Skeletal muscle satellite cell (primary cell): Measurements from ENCODE around the gene COMT.

Source experiments
- H3K27me3 ChIP-seq: 2 replicates; pipeline ENCODE4 v1.7.0; 2013; ENCODE audit warnings: low read length; ENCODE audit not compliant: control insufficient read depth, insufficient read depth
- H3K36me3 ChIP-seq: 2 replicates; pipeline ENCODE4 v1.7.0; 2013; ENCODE audit warnings: mild to moderate bottlenecking, control low read depth, low read length; ENCODE audit not compliant: insufficient read depth
- H3K4me1 ChIP-seq: 2 replicates; pipeline ENCODE4 v1.7.0; 2013; ENCODE audit warnings: low read length; ENCODE audit not compliant: control insufficient read depth, insufficient read depth
- H3K4me2 ChIP-seq: 2 replicates; pipeline ENCODE4 v1.7.0; 2013; ENCODE audit warnings: mild to moderate bottlenecking, low read length
- H3K4me3 ChIP-seq: 2 replicates; pipeline ENCODE4 v1.7.0; 2013; ENCODE audit warnings: low read length
- H3K9ac ChIP-seq: 2 replicates; pipeline ENCODE4 v1.7.0; 2013; ENCODE audit warnings: mild to moderate bottlenecking, low read depth, low read length, moderate library complexity
- H3K9me3 ChIP-seq: replicated peaks from 2 replicates; pipeline ENCODE4 v1.7.0; 2013; ENCODE audit warnings: mild to moderate bottlenecking, control low read depth, low read length

The COMT gene

DNA sequence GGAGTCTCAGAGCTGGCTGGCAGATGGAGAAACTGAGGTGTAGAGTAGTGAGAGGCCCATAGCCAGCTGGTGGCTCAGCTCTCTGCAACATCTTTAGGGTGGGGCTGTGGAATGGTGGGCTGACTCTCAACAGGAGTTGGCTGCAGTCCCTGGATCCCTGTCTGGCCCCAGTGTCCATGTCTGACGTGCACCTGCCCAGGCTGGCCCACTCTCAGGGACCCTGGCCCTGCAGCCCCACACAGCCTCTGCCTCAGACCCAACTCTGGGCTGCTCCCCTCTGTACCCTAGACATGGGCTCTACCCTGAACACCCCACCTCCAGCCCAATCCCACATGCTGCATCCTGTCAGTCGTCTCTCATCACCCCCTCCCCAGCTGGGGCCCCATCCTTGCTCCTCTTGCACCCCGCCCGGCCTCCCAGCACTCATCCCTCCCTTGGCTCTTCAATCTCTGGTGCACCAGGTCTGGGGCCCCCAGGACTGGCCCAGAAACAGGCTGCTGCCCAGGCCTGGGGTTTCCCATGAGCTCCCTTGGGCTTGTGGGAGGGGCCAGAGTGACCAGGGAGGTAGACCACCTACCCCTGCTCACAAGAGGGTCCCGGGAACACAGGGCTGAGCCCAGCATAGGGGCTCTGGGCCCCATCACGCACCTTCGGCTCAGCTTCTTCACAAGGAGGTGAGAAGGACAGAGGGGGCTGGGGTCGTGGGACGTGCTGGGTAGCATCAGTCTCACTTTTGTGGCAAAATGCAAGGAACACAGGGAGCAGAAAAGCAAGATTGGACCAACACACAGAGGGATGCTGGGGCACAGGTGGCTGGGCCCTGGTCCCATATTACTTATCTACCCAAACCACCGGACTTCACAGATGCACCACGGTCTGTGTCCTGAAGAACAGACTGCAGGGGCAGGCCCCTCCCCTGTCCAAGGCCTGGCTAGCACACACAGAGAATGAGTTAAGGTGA, 43.6 kb downstream of the COMT start:
- Histone ChIP-seq H3K27me3 (no peaks in the 10 kb centered on the region), H3K4me2 (no peak overlapping the region), H3K4me1 (peaks cover 24% of the 10 kb centered on the region), H3K36me3 (no peaks in the 10 kb centered on the region), H3K9me3 (no peaks in the 10 kb centered on the region), H3K4me3 (no peak overlapping the region), H3K9ac (no peak overlapping the region)

- Histone ChIP-seq H3K4me3 (peak overlapping the region; percentile 86), H3K4me1 (peaks cover 30% of the 10 kb centered on the region), H3K27me3 (no peaks in the 10 kb centered on the region), H3K36me3 (no peaks in the 10 kb centered on the region), H3K9me3 (no peaks in the 10 kb centered on the region), H3K4me2 (peak overlapping the region; percentile 100), H3K9ac (peak overlapping the region; percentile 85)
Observed at GRCh38 chr22:19986011-19986409, 44.4 kb downstream of the COMT start.

GRCh38 chr22:19986410-19987341, 45.1 kb downstream of the COMT start:
- H3K4me2 ChIP-seq, result peak overlapping the region; percentile 100
- H3K9ac ChIP-seq, result peak overlapping the region; percentile 85
- no peaks in the 10 kb centered on the region for H3K9me3 ChIP-seq
- H3K4me3 ChIP-seq, result peak overlapping the region; percentile 86
- H3K36me3 ChIP-seq, result no peaks in the 10 kb centered on the region
- H3K4me1 ChIP-seq, result peaks cover 37% of the 10 kb centered on the region
- no peaks in the 10 kb centered on the region for H3K27me3 ChIP-seq

DNA sequence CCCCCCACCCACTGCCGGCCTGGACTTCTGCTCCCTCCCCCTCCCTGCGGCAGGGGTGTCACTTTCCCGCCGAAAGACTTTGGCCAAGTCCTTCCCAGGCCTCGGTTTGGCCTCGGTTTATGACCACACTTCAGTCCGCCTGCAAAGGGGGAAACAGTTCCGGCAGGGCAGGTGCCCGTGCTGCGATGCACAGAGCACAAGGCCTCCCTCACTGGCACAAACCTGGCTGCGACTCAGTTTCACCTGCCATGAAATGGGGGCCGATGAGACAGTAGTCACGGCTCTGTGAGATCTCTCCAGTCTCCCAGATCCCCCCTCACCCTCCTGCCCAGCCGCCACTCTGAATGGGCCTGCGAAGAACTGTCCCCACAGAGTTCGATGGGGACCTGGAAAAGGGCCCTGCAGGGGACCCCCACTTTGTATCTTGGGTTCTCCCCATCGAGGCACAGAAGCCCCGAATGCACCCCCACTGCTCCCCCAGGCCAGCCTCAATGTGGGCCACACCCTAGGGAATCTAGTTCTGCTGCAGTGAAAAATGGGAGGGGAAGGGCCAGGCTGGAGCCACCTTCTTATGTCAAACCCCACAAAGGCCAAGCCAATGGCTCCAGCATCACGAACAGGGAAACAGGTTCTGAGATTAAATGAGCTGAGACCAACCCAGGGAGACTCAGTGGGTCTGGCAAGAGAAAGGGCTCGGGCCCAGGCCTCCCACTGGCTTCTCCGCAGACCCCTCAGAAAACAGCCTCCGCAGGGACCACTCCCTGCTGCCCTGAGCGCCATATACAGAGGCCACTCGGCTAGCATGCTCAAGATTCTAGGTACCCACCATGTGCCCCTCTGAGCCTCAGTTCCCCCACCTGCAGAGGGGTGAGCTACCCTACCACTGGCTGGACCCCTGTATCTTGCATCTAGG, 46.1 kb downstream of the COMT start:
- Histone ChIP-seq H3K9ac (no peak overlapping the region), H3K4me1 (peaks cover 40% of the 10 kb centered on the region)

DNA sequence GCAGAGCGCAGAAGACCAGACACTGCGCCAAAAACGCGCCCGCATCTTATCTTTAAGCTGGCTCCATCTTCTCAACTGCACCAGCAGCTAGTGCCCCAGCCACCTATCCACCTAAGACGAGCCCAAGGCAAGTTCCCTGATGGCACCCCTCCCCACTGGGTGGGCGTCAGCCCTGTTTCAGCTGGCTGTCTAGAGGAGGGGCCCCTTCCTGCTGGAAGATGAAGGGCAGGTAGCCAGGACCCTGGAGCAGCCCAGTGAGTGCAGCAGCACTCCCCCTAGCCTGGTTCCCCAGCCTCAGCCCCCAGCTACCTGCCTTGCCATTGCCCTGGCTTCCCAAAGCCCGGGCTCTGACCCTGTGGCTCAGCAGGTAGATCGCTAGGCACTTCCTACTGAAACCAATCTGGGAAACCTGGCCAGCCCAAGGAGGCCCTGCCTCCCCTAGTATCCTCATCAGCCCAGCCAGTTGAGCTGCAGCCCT, 46.8 kb downstream of the COMT start:
- H3K27me3 ChIP-seq, result no peaks in the 10 kb centered on the region
- H3K4me1 ChIP-seq, result peaks cover 40% of the 10 kb centered on the region
- no peak overlapping the region for H3K4me3 ChIP-seq
- H3K4me2 ChIP-seq, result no peak overlapping the region
- no peaks in the 10 kb centered on the region for H3K9me3 ChIP-seq
- H3K36me3 ChIP-seq, result no peaks in the 10 kb centered on the region
- H3K9ac ChIP-seq, result no peak overlapping the region

More for the DNA sequence above, 46.1 kb downstream of the COMT start:
- no peaks in the 10 kb centered on the region for H3K9me3 ChIP-seq
- H3K4me3 ChIP-seq, result no peak overlapping the region
- no peaks in the 10 kb centered on the region for H3K36me3 ChIP-seq
- no peak overlapping the region for H3K4me2 ChIP-seq
- H3K27me3 ChIP-seq, result no peaks in the 10 kb centered on the region

- Histone ChIP-seq H3K9me3 (no peaks in the 10 kb centered on the region), H3K4me1 (peaks cover 34% of the 10 kb centered on the region), H3K4me2 (no peak overlapping the region), H3K4me3 (no peak overlapping the region), H3K27me3 (no peaks in the 10 kb centered on the region), H3K9ac (no peak overlapping the region), H3K36me3 (no peaks in the 10 kb centered on the region)
Observed at GRCh38 chr22:19988965-19989724, 47.6 kb downstream of the COMT start.

DNA sequence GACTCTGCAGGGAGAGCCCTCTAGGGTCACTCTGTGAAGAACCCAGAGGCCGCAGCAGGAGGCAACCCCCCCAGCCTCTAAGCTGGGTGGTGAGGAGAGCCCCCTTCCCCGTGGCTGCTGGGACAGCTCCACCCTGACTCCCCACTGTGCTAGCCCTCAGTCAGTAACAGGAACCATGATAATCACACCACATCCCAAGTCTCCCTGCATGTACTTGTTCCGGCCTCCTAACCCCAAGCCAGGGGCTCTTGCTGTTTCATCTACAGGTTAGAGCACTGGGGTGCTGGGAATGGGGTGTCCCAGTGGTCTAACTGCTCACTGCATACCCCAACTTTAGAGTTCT, 48.1 kb downstream of the COMT start:
- Histone ChIP-seq H3K4me2 (no peak overlapping the region), H3K9me3 (no peaks in the 10 kb centered on the region), H3K36me3 (no peaks in the 10 kb centered on the region), H3K27me3 (no peaks in the 10 kb centered on the region), H3K4me3 (no peak overlapping the region), H3K4me1 (peaks cover 29% of the 10 kb centered on the region), H3K9ac (no peak overlapping the region)

DNA sequence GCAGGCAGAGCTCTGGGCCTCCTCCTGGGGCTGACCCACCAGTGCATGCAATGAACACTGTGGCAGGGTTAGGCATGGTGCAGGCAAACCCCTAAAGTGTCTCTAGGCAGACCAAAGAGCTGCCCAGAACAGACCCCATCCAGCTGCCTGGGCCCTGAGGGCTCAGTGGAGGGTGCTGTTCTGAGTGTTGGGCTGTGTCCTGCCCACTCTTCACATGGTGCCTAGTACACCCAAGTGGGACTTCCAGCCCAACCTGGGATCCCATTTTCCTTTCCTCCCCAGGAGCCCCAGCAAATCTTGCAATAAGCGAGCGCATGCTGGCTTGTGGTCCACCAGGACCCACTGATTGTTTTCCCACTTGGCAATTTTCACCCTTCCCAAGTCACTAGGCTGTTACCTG, 48.6 kb downstream of the COMT start:
- H3K9ac ChIP-seq, result no peak overlapping the region
- no peaks in the 10 kb centered on the region for H3K27me3 ChIP-seq
- peaks cover 33% of the 10 kb centered on the region for H3K4me1 ChIP-seq
- no peaks in the 10 kb centered on the region for H3K9me3 ChIP-seq
- no peaks in the 10 kb centered on the region for H3K36me3 ChIP-seq
- no peak overlapping the region for H3K4me3 ChIP-seq
- no peak overlapping the region for H3K4me2 ChIP-seq

GRCh38 chr22:19990609-19991394, 49.2 kb downstream of the COMT start:
- Histone ChIP-seq H3K4me3 (no peak overlapping the region), H3K9ac (no peak overlapping the region), H3K4me1 (peaks cover 39% of the 10 kb centered on the region), H3K4me2 (no peak overlapping the region), H3K27me3 (no peaks in the 10 kb centered on the region), H3K36me3 (no peaks in the 10 kb centered on the region), H3K9me3 (no peaks in the 10 kb centered on the region)

DNA sequence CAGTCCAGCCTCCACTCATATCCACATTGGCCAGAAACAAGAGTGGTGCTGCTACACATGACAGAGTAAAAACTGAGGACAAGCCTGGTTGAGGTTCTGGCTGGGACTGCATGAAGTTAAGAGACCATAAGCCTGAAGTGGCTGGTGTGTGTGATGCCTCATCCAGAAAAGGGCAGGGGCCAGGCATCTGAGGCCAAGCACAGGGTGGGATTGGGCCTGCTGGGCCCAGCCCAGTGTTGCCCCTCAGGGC, 49.7 kb downstream of the COMT start:
- H3K4me3 ChIP-seq, result no peak overlapping the region
- H3K9me3 ChIP-seq, result no peaks in the 10 kb centered on the region
- H3K4me2 ChIP-seq, result no peak overlapping the region
- H3K27me3 ChIP-seq, result no peaks in the 10 kb centered on the region
- peaks cover 39% of the 10 kb centered on the region for H3K4me1 ChIP-seq
- no peak overlapping the region for H3K9ac ChIP-seq
- H3K36me3 ChIP-seq, result no peaks in the 10 kb centered on the region
